HFF-Myc (cell line): ENCODE data around the gene ATP11B.

Experiments used
- DNase-seq: peaks from one replicate; pipeline ENCODE4 v3.0.0-alpha.2; 2011; ENCODE audit warnings: low read depth; ENCODE audit errors: extremely low read depth
- H3K4me3 ChIP-seq: replicated peaks from 2 replicates; pipeline ENCODE4 v1.5.1; 2011; ENCODE audit warnings: low read depth, mild to moderate bottlenecking, control low read depth, low read length
- TF ChIP-seq, protein P1 (sequence below): IDR thresholded peaks from 2 replicates; pipeline ENCODE4 v1.5.1; 2012; ENCODE audit warnings: mild to moderate bottlenecking, low read depth, low read length, control low read depth; ENCODE audit errors: missing control alignments

Gene ATP11B

DNA sequence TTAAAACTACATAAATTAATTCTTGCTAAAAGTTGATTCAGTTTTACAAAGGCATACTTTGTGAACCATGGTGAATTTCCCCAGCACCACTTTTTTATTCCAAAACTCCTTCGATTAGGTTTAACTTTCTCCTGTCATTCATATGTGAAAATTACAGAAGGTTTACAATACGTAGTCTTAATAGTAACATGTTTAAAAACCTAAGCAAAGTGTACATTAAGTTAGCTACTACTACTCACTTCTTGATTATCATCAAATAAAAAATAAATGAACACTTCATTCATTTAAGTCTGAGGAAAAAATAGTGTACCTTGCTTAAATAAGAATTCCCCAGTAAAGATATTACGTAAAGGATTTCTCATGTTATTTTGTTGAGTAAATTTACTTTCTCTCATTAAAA, 148.4 kb downstream of the ATP11B start:
- TF ChIP-seq, protein P1, sequence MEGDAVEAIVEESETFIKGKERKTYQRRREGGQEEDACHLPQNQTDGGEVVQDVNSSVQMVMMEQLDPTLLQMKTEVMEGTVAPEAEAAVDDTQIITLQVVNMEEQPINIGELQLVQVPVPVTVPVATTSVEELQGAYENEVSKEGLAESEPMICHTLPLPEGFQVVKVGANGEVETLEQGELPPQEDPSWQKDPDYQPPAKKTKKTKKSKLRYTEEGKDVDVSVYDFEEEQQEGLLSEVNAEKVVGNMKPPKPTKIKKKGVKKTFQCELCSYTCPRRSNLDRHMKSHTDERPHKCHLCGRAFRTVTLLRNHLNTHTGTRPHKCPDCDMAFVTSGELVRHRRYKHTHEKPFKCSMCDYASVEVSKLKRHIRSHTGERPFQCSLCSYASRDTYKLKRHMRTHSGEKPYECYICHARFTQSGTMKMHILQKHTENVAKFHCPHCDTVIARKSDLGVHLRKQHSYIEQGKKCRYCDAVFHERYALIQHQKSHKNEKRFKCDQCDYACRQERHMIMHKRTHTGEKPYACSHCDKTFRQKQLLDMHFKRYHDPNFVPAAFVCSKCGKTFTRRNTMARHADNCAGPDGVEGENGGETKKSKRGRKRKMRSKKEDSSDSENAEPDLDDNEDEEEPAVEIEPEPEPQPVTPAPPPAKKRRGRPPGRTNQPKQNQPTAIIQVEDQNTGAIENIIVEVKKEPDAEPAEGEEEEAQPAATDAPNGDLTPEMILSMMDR = no peak
- H3K4me3 ChIP-seq = no peak overlapping the region
- DNase-seq = no peak

DNA sequence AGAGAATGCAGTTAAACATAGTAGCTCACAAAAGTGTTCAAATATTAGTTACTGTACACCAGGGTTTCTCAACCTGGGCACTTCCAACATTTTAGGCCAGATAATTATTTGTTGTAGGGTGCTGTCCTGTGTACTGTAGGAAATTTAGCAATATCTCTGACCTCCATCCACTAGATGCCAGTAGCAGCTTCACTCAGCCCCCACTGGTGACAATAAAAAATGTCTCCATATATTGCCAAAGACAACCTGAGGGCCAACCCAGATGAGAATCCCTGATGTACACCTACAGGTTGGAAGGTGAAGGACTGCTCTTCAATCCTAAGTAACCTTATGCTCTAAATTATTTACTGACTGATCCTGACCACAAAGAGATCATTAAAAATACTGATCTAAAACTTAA, 154.6 kb downstream of the ATP11B start:
- H3K4me3 ChIP-seq = no peak overlapping the region
- DNase-seq = no peak
- TF ChIP-seq, protein P1 = no peak

DNA sequence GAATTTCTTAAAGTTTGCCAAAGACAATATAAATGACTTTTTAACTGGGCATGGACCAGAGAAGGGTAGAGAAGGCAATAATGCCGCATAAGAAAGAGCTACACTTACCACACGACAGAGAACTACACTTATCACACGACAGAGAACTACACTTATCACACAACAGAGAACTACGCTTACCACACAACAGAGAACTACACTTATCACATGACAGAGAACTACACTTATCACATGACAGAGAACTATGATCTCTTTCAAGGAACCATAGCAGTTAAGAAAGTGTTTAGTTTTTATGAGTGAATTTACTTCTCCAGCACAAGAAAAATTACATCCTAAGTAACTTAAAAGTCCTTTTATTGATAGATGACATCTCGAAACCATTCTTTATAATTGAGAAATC, 155.0 kb downstream of the ATP11B start:
- no peak overlapping the region for H3K4me3 ChIP-seq
- TF ChIP-seq, protein P1 = no peak
- no peak for DNase-seq

DNA sequence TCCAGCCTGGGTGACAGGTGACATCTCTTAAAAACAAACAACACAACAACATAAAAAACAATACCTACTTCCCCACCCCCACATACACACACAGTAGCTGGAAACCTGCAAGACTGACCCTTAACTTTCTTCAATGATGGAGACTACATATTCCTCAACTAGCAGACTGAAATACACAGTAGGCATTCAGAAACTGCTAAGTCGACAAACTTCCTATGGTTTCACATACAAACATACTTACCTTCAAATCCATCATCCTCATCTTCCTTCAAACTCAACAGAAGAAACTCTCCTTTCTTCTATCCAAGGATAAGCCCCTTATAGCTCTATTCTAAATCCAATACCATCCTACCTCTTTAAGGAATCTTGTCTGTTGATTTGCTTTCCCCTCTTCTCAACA, 156.4 kb downstream of the ATP11B start:
- no peak overlapping the region for H3K4me3 ChIP-seq
- no peak for DNase-seq
- TF ChIP-seq, protein P1 = no peak

DNA sequence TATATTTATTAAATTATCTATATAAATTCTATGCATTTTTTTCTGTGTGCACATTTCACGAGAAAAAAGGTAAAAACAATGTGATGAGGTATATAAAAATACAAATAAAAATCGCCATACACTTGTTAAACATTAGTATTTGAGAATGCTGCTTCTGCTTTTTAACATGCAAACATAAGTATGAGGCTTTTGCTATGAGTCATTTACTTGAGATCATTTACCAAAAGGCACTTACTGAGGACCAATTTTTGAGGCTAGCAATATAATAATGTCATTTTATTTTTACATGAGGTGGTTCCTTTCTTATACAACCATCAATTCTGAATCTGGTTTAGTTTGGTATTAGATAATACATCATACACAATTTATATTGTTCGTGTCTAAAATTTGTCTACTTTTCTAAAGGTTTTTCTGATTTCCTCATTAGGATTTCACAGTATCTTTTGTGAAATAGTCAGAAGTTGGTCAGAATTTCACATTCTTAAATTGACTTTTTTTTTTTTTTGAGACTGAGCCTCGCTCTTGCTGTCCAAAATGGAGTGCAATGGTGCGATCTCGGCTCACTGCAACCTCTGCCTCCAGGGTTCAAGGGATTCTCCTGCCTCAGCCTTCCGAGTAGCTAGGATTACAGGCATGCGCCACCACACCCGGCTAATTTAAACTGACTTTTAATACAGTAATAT, 161.4 kb downstream of the ATP11B start:
- TF ChIP-seq, protein P1 = no peak
- H3K4me3 ChIP-seq = no peak overlapping the region
- no peak for DNase-seq

DNA sequence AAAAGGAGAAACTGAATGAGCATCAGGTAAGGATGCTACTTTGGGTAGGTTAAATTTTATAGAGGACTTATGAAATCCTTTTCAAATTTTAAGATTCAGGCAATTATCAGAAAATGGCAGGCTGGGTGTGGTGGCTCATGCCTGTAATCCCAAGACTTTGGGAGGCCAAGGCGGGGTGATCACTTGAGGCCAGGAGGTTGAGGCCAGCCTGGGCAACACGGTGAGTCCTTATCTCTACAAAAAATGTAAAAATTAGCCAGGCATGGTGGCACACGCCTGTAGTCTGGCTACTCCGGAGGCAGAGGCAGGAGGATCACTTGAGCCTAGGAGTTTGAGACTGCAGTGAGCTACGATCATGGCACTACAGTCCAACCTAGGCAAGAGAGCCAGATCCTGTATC, 163.9 kb downstream of the ATP11B start:
- TF ChIP-seq, protein P1 = no peak
- DNase-seq = no peak
- H3K4me3 ChIP-seq = no peak overlapping the region
